Ureter (tissue), 1 donor: ENCODE measurements around the gene RIN1. TPM values are rescaled to one million over a fixed set of nuclear protein-coding genes. Genes with fewer than 3 reads are reported as not detected.

Source experiments
- DNase-seq: peaks from one replicate; pipeline ENCODE4 v3.0.0-alpha.2; 2020; ENCODE audit warnings: low spot score
- total RNA-seq: library from RNA; stranded (reverse); gene quantifications from one replicate; pipeline ENCODE4 v1.2.4, GENCODE V29; 2023
- donor health status: DM: yes; HTN: yes; CAD: no.

Gene RIN1
- total RNA-seq, 1 donor from 2014 or later: 16.7 TPM

DNA sequence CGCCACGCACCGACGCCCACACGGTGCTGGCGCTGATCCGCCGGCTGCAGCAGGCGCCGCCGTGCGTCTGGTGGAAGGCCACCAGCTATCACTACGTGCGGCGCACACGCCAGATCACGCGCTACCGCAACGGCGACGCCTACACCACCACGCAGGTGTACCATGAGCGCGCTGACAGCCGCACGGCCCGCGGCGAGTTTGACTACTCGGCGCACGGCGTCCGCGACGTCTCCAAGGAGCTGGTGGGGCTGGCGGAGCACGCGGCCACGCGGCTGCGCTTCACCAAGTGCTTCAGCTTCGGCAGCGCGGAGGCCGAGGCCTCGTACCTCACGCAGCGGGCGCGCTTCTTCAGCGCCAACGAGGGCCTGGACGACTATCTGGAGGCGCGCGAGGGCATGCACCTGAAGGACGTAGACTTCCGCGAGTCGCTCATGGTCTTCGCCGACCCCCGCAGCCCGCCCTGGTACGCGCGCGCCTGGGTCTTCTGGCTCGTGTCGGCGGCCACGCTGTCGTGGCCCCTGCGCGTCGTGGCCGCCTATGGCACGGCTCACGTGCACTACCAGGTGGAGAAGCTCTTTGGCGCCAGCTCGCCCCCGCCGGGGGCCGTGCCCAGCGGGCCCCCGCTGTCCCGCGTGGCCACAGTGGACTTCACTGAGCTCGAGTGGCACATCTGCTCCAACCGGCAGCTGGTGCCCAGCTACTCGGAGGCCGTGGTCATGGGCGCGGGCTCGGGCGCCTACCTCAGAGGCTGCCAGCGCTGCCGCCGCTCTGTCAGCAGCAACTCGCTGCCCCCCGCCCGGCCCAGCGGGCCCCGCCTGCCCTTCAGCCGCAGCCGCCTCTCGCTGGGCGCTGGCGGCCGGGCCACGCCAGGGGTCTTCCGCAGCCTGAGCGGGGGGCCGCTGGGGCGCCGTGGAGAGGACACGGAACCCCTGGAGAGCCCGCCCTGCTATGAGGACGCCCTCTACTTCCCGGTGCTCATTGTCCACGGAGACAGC, 41.3 kb downstream of the RIN1 start:
- DNase-seq: no peak

DNA sequence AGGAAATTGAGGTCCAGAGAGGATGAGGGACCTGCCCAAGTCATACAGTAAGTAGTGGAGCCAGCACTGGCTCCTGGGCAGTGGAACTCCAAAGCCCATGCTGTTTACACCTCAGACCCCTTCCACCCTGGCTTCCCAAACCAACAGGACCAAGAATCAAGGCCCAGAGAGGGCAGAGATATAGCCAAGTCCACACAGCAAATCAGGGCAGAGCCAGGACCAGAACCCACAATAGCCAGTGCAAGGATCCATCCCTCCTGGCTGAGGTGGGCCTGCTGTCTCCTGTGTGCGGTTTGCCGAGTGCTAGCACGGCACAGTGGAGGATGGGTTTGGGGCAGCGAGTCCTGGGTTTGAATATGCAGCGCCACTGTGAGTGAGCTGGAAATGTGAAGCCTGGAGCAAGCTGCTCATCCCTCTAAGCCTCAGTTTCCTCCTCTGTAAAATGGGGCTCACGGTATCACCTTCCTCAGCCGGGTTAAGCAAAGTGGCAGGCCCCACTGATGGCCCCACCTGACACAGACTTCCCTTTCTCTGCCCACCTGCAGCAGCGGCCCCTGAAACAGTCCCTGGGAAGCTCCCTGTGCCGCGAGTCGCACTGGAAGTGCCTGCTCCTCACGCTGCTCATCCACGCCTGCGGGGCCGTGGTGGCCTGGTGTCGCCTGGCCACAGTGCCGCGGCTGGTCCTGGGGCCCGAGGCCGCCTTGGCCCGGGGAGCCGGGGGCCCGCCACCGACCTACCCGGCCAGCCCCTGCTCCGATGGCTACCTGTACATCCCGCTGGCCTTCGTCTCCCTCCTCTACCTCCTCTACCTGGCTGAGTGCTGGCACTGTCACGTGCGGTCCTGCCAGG, 42.2 kb downstream of the RIN1 start:
- DNase-seq: no peak

DNA sequence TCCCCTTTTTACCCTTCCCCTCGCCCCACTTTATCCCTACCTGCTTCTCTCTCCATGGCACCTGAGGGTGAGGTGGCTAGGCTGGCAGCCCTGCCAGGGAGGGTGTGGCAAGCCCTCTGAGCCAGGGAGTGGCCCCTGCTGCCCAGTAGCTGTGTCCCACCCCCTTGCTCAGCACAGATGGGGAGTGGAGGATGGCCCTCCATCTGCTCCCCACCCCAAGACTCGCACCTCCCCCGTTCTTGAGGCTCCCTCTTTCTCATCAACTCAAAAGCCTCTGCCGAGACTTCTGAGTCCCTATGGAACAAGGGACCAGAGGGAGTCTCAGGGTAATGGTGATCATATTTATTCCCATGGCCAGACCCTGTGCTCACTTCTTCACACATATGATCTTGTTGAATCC, 42.9 kb downstream of the RIN1 start:
- no peak for DNase-seq

DNA sequence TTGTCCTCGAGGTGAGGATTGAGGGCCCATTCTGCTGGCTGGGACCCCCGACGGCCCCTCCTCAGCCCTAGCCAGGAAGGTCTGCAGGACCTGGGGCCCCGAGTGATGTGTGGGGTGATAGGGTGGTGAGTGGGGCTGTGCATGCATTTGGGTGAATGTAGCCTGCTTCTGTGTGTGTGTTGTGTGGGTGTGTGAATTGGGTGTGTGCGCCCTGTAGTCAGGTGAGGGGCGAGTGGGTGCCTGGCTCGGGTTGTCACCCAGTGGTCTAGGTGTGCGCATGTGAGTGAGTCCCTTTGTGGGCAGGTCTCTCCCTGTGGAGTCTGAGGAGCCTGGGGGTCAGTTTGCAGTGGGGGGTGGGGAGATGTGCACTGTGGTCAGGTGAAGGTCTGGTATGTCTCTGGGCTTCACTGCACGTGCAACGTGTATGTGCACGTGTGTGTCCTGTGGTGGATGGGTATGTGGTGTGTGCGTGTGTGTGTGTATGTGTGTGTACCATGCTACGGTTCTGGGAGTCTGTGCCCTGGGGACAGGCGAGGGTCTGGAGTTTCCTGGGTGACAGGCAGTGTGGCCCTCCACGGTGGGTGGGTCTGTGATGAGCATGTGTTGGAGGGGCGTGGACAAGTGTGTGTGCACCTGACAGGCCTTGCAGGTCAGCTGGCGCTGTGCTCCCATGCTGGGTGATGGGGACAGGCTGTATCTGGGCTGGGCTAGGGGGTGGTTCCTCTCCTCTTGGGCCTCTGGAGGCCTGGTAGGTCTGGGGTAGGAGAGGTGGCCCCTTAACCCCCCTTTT, 43.5 kb downstream of the RIN1 start:
- DNase-seq: no peak

DNA sequence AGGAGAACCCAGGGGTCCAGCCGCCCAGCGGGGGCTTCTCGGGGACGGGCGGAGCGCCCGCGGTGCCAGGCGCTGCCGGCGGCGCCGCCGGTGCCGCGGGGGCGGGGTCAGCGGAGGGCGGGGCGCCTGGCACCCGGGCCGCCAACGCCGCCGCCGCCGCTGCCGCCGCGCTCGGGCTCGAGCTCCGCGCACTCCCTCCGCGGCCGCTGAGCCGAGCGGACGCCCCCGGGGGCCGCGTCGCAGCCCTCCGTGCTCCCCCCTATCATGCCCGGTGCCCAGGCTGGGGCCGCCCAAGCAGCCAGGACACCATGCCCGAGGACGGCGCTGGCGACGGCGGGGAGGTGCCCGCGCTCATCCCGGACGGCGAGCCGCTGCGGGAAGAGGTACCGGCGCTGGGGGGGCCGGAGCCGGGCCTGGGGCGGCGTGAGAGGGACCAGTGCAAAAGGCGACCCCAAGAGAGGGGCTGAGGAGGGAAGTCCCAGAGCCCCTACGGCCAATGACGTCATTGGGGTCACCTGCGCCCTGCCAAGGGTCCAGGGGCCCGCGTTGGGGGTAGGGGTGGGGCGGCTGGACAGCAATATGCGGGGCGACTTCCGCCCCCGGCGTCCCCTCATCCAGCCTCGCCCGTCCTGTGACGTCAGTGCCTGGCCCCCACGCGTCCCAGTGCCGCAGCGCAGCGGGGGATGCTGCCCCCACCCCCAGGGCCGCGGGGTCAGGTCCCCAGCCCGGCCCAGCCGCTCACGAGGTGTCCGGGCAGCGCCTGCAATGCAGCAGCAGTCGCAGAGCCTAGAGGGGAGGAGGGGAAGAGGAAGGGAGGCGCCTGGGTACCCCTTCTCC, 44.3 kb downstream of the RIN1 start, which contains the start of gene TMEM151A:
TSS of gene TMEM151A (plus strand) at position 189 of the 837 bp plus-strand sequence. CDS start at position 309, 120 bp downstream.
- DNase-seq: no peak

DNA sequence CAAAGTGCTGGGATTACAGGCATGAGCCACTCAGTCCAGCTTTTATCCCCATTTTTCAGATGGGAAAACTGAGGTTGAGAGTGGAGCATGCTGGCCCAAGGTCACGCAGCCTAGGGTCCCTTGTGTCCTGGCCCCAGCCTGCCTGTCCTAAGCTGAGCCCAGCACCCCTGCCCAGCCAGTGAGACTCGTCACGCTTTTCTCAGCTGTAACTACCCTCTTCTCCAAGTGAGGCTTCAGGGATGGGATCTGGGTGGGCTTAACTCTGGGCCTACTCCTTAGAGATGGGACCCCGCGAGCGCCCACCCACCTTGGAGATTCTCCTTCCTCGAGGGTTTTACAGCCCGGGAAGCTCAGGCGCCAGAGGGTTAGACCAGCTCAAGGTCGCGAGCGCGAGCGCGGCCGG, 44.9 kb downstream of the RIN1 start:
- DNase-seq: no peak

DNA sequence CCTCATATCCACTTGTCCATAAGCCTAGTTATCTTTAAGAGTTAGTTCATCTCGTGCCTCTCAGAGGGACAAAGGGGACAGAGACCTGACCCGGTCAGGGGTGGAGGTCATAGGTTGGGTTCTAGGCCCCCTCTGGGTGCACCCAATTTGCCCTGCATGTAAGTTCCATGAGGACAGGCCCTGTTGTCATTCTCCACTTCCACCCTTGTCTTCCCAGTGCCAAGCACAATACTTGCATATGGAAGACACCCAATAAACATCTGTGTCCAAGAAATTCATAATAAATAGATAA, 46.0 kb downstream of the RIN1 start:
- DNase-seq: no peak

DNA sequence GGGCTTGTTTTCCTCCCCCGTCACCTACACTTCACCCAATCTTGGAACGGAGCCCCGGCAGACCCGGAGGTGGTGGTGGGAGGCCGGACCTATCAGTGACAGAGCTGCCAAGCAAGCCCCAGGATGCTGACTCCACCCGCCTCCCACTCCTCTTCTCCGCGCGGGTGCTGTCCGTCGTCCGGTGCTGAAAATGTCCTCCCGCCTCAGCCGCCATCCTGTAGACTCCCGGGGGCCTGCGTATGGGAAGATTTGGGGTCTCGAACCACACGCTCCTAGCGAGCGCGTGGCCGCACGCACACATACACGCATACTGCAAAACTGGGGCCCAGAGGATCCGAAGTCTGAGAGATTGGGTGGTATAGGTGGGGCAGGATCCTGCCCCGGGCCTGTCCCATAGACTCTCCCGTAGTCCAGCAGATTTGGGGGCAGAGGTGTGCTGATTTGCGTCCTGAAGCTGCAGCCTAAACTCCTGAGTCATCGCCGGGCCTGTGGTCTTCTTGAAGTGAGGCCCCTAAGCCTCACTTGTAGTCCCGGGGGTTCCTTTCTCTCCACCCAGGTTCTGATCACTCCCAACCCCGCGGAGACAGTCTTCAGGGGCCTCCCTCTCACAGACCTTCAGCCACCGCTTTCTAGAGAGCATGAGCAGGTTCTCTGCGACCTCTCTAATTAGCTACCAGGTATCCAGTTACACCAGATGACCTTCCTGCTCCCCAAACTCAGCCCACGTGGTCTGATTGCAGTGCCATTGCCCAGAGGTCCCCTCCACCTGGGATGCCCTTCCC, 46.5 kb downstream of the RIN1 start:
- DNase-seq: no peak

DNA sequence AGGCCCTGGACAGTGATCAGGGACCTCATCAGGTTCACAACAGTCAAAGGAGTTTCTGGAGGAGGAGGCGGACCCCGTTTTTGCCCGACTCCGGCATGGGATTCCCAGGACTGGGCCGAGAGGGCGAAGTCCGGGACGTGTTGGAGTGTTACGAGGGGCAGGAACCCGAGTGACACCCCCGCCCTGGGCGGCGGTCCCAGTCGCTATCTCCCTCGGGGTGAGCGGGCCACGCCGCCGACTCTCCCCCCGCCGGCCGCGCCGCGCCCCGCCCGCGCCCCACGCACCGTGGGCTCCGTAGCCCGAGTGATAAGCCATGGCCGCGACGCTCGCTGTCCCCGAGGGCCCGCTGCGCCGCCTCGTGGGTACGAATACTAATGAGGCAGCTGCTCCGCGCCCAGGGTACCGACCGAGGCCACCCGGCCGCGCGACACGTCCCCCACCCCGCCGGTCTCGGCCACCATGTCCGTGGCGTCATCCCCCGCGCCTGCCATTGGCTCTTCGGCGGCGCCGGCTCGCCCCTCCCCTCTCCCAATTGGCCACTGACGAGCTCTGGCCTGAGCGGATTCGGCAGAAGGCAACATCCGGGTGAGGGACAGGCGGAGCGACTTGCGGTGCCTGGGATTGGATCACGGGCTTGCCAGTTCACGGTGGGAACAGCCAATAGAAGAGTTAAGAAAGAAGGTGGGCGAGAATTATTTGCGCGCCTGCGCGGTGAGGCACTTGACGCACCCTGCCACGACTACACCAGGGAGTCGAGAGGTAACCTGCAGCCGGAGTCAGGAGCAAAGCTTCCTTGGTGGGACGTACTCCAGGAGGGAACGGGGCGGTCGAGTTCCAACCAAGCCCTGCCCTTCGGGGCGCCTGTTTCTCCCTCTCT, 47.3 kb downstream of the RIN1 start, which contains the start of gene YIF1A:
TSS of gene YIF1A (minus strand) at position 473 of the 877 bp plus-strand sequence. CDS start at position 315, 158 bp downstream.
- peak; percentile 99 for DNase-seq

DNA sequence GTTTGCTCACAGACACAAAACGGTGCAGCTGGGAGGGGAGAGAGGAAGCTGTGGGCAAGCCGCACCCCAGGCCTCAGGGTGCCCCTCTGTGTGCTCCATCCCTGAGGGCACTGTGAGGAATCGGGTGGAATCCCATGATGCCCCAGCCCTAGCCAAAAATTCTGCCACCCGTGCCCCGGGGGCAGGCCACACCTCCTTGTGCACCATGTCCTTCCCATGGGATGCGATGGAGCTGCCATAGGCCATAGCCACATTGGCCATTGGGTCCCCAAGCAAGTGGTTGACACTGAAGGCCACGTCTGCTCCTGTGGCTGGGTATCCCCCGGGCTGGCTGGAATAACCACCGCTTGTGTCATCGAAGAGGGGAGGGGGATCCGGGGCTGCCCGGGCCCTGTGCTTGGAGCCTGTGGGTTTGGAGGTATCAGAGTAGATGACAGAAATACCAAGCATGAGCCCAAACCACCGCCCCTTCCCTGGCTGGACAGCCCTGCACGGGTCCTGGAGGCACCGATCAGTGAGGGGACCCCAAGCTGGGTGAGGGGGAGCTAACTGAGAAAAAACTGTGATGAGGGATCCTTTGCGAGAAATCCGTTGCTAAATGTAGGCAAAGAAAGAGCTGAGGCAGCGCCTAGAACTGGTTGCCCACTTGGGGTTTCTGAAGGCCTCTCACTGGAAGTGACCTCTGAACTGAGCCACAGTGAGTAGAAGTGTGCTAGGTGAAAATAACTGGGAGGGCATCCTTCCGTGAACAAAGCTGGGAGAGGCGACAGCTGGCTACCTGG, 48.2 kb downstream of the RIN1 start:
- no peak for DNase-seq

DNA sequence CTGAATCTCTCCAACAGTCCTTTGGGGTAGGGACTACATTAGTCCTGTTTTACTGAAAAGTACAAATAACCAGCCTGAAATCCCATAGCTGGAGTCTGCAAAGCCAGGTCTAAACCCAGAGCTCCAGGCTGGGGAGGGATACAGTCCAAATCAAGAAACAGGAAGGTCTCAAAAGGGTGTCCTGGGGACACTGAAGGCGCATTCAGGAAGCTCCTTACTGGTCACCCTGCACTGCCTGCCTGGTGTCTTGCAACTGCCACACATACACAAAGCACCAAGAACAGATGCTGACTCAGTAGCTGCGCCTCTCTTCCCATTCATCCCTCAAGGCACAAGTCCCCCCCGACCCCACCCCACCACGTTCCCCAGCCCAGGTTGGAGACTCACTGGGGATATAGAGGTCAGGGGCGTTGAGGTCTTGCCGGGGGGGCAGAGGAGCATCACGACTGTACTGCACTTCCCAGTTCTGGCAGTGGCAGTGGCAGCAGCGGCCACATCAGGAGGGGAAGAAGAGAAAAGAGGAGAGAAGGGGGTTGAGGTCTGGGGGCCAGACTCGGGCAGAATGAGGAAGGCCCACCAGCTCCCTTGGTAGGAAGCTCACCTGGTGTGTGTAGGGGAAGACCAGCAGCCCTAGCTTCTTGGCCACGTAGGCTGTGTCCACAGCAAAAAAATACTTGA, 48.9 kb downstream of the RIN1 start:
- DNase-seq: no peak

DNA sequence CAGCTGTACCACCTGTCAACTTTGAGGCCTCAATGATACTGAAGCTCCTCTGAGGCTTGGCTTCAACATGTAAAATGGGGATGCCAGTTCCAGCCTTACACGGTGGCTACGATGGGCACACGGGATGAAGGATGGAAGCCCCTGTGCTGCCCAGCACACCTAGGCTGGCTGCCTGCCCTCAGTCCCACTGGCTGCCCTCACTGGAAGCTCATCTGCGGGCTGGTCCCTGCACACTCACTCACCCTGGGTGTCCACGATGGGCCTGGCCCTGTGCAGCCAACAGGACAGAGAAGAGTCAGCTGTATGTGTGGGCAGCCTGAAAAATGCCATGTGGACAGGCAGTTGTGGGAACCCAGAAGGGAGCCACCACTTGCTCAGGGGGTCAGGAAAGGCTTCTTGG, 49.5 kb downstream of the RIN1 start:
- DNase-seq: no peak

DNA sequence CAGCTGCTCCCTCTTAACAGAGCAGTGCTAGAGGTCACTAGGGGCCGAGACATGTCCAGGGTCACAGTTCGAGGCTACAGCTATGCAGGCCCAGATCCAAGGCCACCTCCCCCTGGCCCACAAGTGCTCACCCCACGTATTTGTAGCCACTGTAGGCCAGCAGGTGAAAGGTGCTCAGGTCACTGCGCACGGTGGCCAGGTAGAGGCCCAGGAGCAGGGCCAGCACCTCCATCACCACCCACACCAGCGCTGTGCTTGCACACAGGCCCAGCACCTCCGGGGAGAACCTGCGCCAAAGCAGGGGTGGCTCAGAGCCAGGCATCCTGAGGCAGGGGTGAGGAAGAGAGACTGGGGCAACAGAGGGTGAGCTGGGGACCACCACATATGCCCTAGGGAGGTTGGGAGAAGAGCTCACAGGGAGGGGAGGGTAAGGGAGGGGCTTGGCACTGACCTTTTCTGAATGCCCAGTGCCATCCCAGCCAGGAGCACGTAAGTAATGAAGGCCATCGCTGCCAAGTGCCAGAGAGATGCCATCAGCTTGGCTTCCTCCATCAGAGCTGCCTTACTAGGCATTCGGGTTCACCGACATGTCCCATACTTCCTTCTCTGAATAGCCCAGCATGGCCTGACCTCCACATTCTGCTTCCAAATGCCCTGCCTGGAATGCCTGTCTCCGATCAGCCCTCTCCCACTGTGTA, 50.8 kb downstream of the RIN1 start:
- no peak for DNase-seq

DNA sequence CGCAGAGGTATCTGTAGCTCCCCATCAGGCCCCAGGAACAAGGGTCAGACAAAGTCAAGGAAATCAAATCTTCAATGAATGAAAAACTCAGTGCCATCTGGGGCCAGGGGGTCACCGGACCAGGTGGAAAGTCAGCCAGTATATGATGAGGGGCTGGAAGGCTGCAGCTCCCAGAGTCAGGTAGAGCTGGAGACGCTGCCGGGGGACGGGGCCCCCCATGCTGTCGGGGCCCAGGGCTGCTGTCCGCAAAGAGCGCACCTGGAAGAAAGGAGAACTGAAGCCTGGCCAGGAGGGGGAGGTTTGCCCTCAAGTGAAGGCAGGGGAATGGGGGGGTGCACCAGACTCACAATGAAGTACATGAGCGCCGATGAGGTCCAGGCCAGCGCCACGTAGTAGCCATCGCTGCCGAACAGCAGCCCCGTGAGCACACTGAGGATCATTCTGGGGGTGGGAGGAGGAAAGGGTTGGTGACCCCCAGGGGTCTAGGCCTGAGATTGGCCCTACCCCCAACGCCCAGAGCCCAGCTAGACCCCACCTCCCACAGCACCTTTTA, 51.6 kb downstream of the RIN1 start:
- no peak for DNase-seq

DNA sequence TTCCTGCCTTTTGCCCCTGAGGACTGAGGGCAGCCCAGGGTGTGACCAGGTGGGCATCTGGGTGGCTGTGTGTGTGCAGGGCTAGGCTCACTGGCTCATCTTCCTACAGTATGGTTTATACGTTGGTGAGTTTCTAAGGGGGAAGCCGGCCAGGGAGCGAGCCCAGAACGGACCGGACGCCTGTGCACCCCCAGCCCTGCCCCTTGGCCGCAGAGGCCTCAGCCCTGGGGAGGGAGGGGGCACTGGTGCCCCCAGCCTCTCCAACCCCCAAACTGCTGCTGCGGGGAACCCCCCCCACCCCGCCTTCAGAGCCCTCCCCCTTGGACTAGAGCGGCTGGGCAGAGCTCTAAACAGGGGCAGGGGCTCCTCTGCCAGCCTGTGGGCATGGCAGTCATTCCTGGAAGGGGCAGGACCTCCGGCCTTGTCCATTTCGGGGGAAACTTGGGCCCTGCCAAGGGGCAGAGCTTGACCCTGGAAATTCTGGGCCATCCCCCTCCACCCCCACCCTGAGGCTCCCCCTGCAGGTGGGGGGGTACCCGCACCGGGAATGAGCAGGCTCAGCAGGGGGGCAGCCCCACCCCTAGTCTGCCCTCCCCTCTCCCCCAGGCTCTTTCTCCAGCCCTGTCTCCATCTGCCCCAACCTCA, 52.7 kb downstream of the RIN1 start:
- DNase-seq: no peak
